Body of pancreas (tissue), 4 donors: ENCODE data around the gene MATR3.

Source experiments
- CTCF ChIP-seq, 7 experiments: fragments of 450-650 bp in 4 of 7; fragments of 200-600 bp in 3 of 7; sonication (generic) in 3 of 7; IDR thresholded peaks; one replicate each; pipeline ENCODE4 v1.5.1; 2016 to 2019; ENCODE audit warnings: antibody characterized with exemption in 7 of 7
- POLR2A ChIP-seq, 3 donors: fragments of 450-650 bp; IDR thresholded peaks; one replicate each; pipeline ENCODE4 v1.6.1; 2016; ENCODE audit warnings: antibody characterized with exemption in 3 of 3, mild to moderate bottlenecking in 2 of 3

- TF ChIP-seq POLR2A (IDR thresholded peaks at IDR 0.05) (no peak), CTCF (IDR thresholded peaks at IDR 0.05) (no peak)
Observed at GRCh38 chr5:139298242-139298641, 4.7 kb downstream of the MATR3 start.
